SK-N-SH (cell line): ENCODE measurements around the gene KCNJ12. TPM values are rescaled to one million over a fixed set of nuclear protein-coding genes. Genes with fewer than 3 reads are reported as not detected.
"Not testable (repeated sequence)": the region's sequence is repeated elsewhere in the genome, so short reads cannot be mapped to it uniquely, and the experiment has no call there.

ENCODE experiments used
- CTCF ChIA-PET: fragments of 300-600, 350-600 bp; formaldehyde crosslinking; extraction: SDS; loops from one replicate; lab custom pipeline; 2021; lab: Yijun Ruan, JAX
- POLR2A ChIA-PET: fragments of 350-600 bp; sonication (Branson Sonifier 250); formaldehyde crosslinking; extraction: SDS; loops from one replicate; lab custom pipeline; 2020; ENCODE audit warnings: antibody characterized with exemption, inconsistent platforms; lab: Yijun Ruan, JAX
- DNase-seq: peaks from one replicate; pipeline ENCODE4 v3.0.0; 2012
- H2AFZ ChIP-seq: fragments of 200-600 bp; sonication (generic); 2 replicates; pipeline ENCODE4 v1.8.1; 2016; ENCODE audit warnings: antibody characterized with exemption, mild to moderate bottlenecking, low read depth
- H3F3A ChIP-seq: fragments of 200-600 bp; sonication (generic); replicated peaks from 2 replicates; pipeline ENCODE3; 2016; ENCODE audit warnings: antibody characterized with exemption, mild to moderate bottlenecking; ENCODE audit not compliant: insufficient read depth
- H3K27ac ChIP-seq, 2 experiments: fragments of 200-500 bp in 1 of 2; fragments of 200-600 bp in 1 of 2; sonication (Bioruptor generic) in 1 of 2; sonication (generic), shearing (Covaris generic) in 1 of 2; 2 replicates each; pipeline versions ENCODE4 v1.5.1 to v1.6.1; 2014 to 2016; ENCODE audit warnings: low read depth in 2 of 2, inconsistent platforms in 1 of 2, low read length in 1 of 2, mild to moderate bottlenecking in 1 of 2, mixed read lengths in 1 of 2
- H3K27me3 ChIP-seq: fragments of 200-600 bp; sonication (generic), shearing (Covaris generic); 2 replicates; pipeline ENCODE4 v1.6.1; 2016; ENCODE audit warnings: mixed run types; ENCODE audit not compliant: insufficient read depth
- H3K36me3 ChIP-seq, 2 experiments: fragments of 200-500 bp in 1 of 2; fragments of 200-600 bp in 1 of 2; sonication (Bioruptor generic) in 1 of 2; sonication (generic) in 1 of 2; replicated peaks in 1 of 2; 2 replicates each; pipeline versions ENCODE3 to v1.5.1; 2014 to 2016; ENCODE audit warnings: low read length in 1 of 2, mild to moderate bottlenecking in 1 of 2; ENCODE audit not compliant: insufficient read depth in 2 of 2, control insufficient read depth in 1 of 2
- H3K4me1 ChIP-seq, 2 experiments: fragments of 200-500 bp in 1 of 2; fragments of 200-600 bp in 1 of 2; sonication (Bioruptor generic) in 1 of 2; sonication (generic), shearing (Covaris generic) in 1 of 2; 2 replicates each; pipeline versions ENCODE4 v1.5.1 to v1.6.1; 2014 to 2016; ENCODE audit warnings: low read depth in 1 of 2, low read length in 1 of 2, mixed run types in 1 of 2; ENCODE audit not compliant: insufficient read depth in 2 of 2, control insufficient read depth in 1 of 2
- H3K4me2 ChIP-seq: fragments of 200-600 bp; sonication (generic), shearing (Covaris generic); 2 replicates; pipeline ENCODE4 v1.6.1; 2017; ENCODE audit warnings: mixed run types
- H3K4me3 ChIP-seq, 2 experiments: fragments of 200-500 bp in 1 of 2; fragments of 200-600 bp in 1 of 2; sonication (Bioruptor generic) in 1 of 2; sonication (generic), shearing (Covaris generic) in 1 of 2; 2 replicates each; pipeline versions ENCODE4 v1.5.1 to v1.8.1; 2014 to 2016; ENCODE audit warnings: low read depth in 2 of 2, inconsistent platforms in 1 of 2, low read length in 1 of 2, mild to moderate bottlenecking in 1 of 2, mixed read lengths in 1 of 2, moderate library complexity in 1 of 2
- H3K79me2 ChIP-seq: fragments of 200-600 bp; sonication (generic); 2 replicates; pipeline ENCODE4 v1.8.1; 2017; ENCODE audit warnings: mild to moderate bottlenecking; ENCODE audit not compliant: insufficient read depth
- H3K9ac ChIP-seq: fragments of 200-600 bp; sonication (generic); 2 replicates; pipeline ENCODE4 v1.6.1; 2017; ENCODE audit warnings: mixed run types
- H3K9me2 ChIP-seq: fragments of 200-600 bp; sonication (generic); 2 replicates; pipeline ENCODE4 v1.6.1; 2017; ENCODE audit warnings: mixed run types
- H3K9me3 ChIP-seq: fragments of 200-600 bp; sonication (generic); 2 replicates; pipeline ENCODE4 v1.6.1; 2017; ENCODE audit warnings: mixed run types, mild to moderate bottlenecking, moderate library complexity
- H4K20me1 ChIP-seq: fragments of 200-600 bp; sonication (generic); 2 replicates; pipeline ENCODE4 v1.6.1; 2017; ENCODE audit warnings: mild to moderate bottlenecking, mixed run types; ENCODE audit not compliant: insufficient read depth
- CTCF ChIP-seq: fragments of 200-600 bp; sonication (generic); IDR thresholded peaks from 2 replicates; pipeline ENCODE4 v1.6.1; 2017; ENCODE audit warnings: antibody characterized with exemption, mild to moderate bottlenecking, moderate library complexity
- EP300 ChIP-seq, 2 experiments: IDR thresholded peaks; 2 replicates each; pipeline versions ENCODE4 v1.4.0 to v1.6.1; 2012; ENCODE audit warnings: borderline replicate concordance in 1 of 2, low read depth in 1 of 2, low read length in 1 of 2
- EZH2phosphoT487 ChIP-seq: fragments of 200-600 bp; sonication (generic); IDR thresholded peaks from 2 replicates; pipeline ENCODE4 v1.6.1; 2017; ENCODE audit warnings: low read depth, mixed run types, mild to moderate bottlenecking, antibody characterized with exemption, moderate library complexity, borderline replicate concordance
- GABPA ChIP-seq: IDR thresholded peaks from 2 replicates; pipeline ENCODE4 v1.4.0; 2012; ENCODE audit warnings: low read depth, mild to moderate bottlenecking
- MXI1 ChIP-seq: IDR thresholded peaks from 2 replicates; pipeline ENCODE4 v1.6.1; 2012; ENCODE audit warnings: mild to moderate bottlenecking, low read depth, low read length, improper control_type of control experiment
- TEAD4 ChIP-seq: IDR thresholded peaks from 2 replicates; pipeline ENCODE4 v1.4.0; 2012; ENCODE audit warnings: mild to moderate bottlenecking, borderline replicate concordance; ENCODE audit not compliant: insufficient read depth
- WGBS: methylation state at CpG from one replicate; pipeline ENCODE4 v1.1.6; 2017; ENCODE audit warnings: low lambda C conversion rate; 5-methylcytosine and 5-hydroxymethylcytosine counted together
- polyA plus RNA-seq, 3 experiments: library from polyadenylated mRNA; depleted of rRNA; stranded (reverse); fragments of >200 nt; gene quantifications; 2 replicates each; pipeline ENCODE4 v1.2.3, GENCODE V29; 2012

Gene KCNJ12
- polyA plus RNA-seq, 1 of the 3 experiments (the other 2 are of a cell fraction), result 0.36 TPM

GRCh38 chr17:21330436-21331160 is 45.6 kb upstream of the KCNJ12 start:
- H3K4me1 ChIP-seq, result no peaks in the 10 kb centered on the region
- H2AFZ ChIP-seq, result no peak overlapping the region
- H3K27me3 ChIP-seq, result no peaks in the 10 kb centered on the region
- H4K20me1 ChIP-seq, result no peaks in the 10 kb centered on the region
- WGBS, result 46% methylated on average over 9 of the region's 9 CpGs
- ChIA-PET CTCF (no interaction called here), POLR2A (no interaction called here)
- H3K36me3 ChIP-seq, result no peaks in the 10 kb centered on the region
- TF ChIP-seq EP300 (IDR thresholded peaks at IDR 0.05; ENCODE audit: borderline replicate concordance in 1 of 2, low read depth in 1 of 2, low read length in 1 of 2) (no peak), TEAD4 (no peak), MXI1 (no peak), GABPA (no peak), CTCF (no peak), EZH2phosphoT487 (no peak)
- no peak for DNase-seq
- H3K27ac ChIP-seq, result no peak overlapping the region
- no peaks in the 10 kb centered on the region for H3F3A ChIP-seq
- H3K79me2 ChIP-seq, result no peaks in the 10 kb centered on the region
- no peak overlapping the region for H3K4me3 ChIP-seq
- no peaks in the 10 kb centered on the region for H3K9me2 ChIP-seq
- H3K9ac ChIP-seq, result no peak overlapping the region
- no peak overlapping the region for H3K4me2 ChIP-seq
- H3K9me3 ChIP-seq, result no peaks in the 10 kb centered on the region

GRCh38 chr17:21336541-21337294 is 39.4 kb upstream of the KCNJ12 start:
- H3K36me3 ChIP-seq, H3K4me1 ChIP-seq, H3F3A ChIP-seq, H4K20me1 ChIP-seq, H3K9ac ChIP-seq, POLR2A ChIA-PET, H3K27me3 ChIP-seq, DNase-seq, H3K4me3 ChIP-seq, H3K79me2 ChIP-seq, H3K9me3 ChIP-seq, H3K9me2 ChIP-seq, H2AFZ ChIP-seq, H3K27ac ChIP-seq, CTCF ChIA-PET, H3K4me2 ChIP-seq: not testable (repeated sequence)
- WGBS, result 40% methylated on average over 4 of the region's 4 CpGs

- H3K79me2 ChIP-seq, H4K20me1 ChIP-seq, H3K9me3 ChIP-seq, H3K27me3 ChIP-seq, H3K36me3 ChIP-seq, H3K27ac ChIP-seq, H3F3A ChIP-seq, DNase-seq, H3K4me3 ChIP-seq, H3K9me2 ChIP-seq, CTCF ChIA-PET, H3K4me1 ChIP-seq, H3K9ac ChIP-seq, H3K4me2 ChIP-seq, H2AFZ ChIP-seq: not testable (repeated sequence)
- POLR2A ChIA-PET, result interaction anchor here (0.7 kb wide), 1 partner anchor 47 kb away, joined by 3 read pairs; no protein-coding TSS in a partner anchor
- WGBS, result 60% methylated on average over 8 of the region's 8 CpGs
Measured at GRCh38 chr17:21337981-21338625, 38.1 kb upstream of the KCNJ12 start.
